HG02885 (cell line): ENCODE data around the gene RXFP1.

Experiments used
- ATAC-seq: cut with Tn5 transposase; IDR thresholded peaks from one replicate; pipeline ENCODE4 v1.9.1; 2021; ENCODE audit warnings: mild to moderate bottlenecking; ENCODE audit not compliant: unreplicated experiment, poor library complexity

Gene RXFP1

GRCh38 chr4:158667651-158668198 is 146.0 kb downstream of the RXFP1 start:
- ATAC-seq = no peak

- no peak for ATAC-seq
Observed at GRCh38 chr4:158669310-158669709, 147.6 kb downstream of the RXFP1 start.

- ATAC-seq = peak; percentile 29
Observed at GRCh38 chr4:158670975-158671664, 149.4 kb downstream of the RXFP1 start.

GRCh38 chr4:158671665-158671914 is 149.9 kb downstream of the RXFP1 start, which contains the start of gene C4orf46:
TSS of gene C4orf46 (minus strand) at chr4:158671887. CDS start at chr4:158671801, 86 bp downstream.
- ATAC-seq = peak; percentile 2

GRCh38 chr4:158671915-158672806 is 150.5 kb downstream of the RXFP1 start, which contains the start of gene ETFDH:
TSS of gene ETFDH (plus strand) at chr4:158672296. CDS start at chr4:158672457, 161 bp downstream.
- peak; percentile 85 for ATAC-seq

GRCh38 chr4:158673633-158674032 is 152.0 kb downstream of the RXFP1 start:
- ATAC-seq = no peak

- no peak for ATAC-seq
Observed at GRCh38 chr4:158676076-158676475, 154.4 kb downstream of the RXFP1 start.

GRCh38 chr4:158678767-158679166 is 157.1 kb downstream of the RXFP1 start:
- no peak for ATAC-seq

- ATAC-seq = no peak
Observed at GRCh38 chr4:158681629-158682028, 159.9 kb downstream of the RXFP1 start.

- ATAC-seq = no peak
Observed at GRCh38 chr4:158682066-158682465, 160.4 kb downstream of the RXFP1 start.

GRCh38 chr4:158688813-158689212 is 167.1 kb downstream of the RXFP1 start:
- no peak for ATAC-seq
